GM18873 (cell line): ENCODE results near the gene ADH5.
"Not testable (repeated sequence)": the region's sequence is repeated elsewhere in the genome, so short reads cannot be mapped to it uniquely, and the experiment has no call there.

Experiments used
- ATAC-seq: cut with Tn5 transposase; IDR thresholded peaks from one replicate; pipeline ENCODE4 v1.9.1; 2021; ENCODE audit warnings: mild to moderate bottlenecking, moderate library complexity, moderate number of reproducible peaks; ENCODE audit not compliant: unreplicated experiment, low FRiP score

ADH5 gene

GRCh38 chr4:99038213-99038612, 50.4 kb downstream of the ADH5 start:
- ATAC-seq, result no peak

- no peak for ATAC-seq
Measured at GRCh38 chr4:99033956-99034355, 54.6 kb downstream of the ADH5 start.

- no peak for ATAC-seq
Measured at GRCh38 chr4:99029852-99030251, 58.7 kb downstream of the ADH5 start.

GRCh38 chr4:99029018-99029735, 59.4 kb downstream of the ADH5 start:
- no peak for ATAC-seq

- ATAC-seq, result peak; percentile 64
Measured at GRCh38 chr4:99028187-99028586, 60.4 kb downstream of the ADH5 start.

GRCh38 chr4:99027304-99027703, 61.3 kb downstream of the ADH5 start:
- ATAC-seq, result no peak

GRCh38 chr4:99025506-99025905, 63.1 kb downstream of the ADH5 start:
- no peak for ATAC-seq

- ATAC-seq, result no peak
Measured at GRCh38 chr4:99024481-99025275, 63.9 kb downstream of the ADH5 start.

GRCh38 chr4:99023800-99024251, 64.8 kb downstream of the ADH5 start:
- ATAC-seq, result not testable (repeated sequence)

- no peak for ATAC-seq
Measured at GRCh38 chr4:99022566-99022965, 66.0 kb downstream of the ADH5 start.

GRCh38 chr4:99021386-99021785, 67.2 kb downstream of the ADH5 start:
- ATAC-seq, result no peak
